Measurements from ENCODE around the gene MYOT. TPM values are rescaled to one million over a fixed set of nuclear protein-coding genes. Genes with fewer than 3 reads are reported as not detected.

MYOT gene, protein sequence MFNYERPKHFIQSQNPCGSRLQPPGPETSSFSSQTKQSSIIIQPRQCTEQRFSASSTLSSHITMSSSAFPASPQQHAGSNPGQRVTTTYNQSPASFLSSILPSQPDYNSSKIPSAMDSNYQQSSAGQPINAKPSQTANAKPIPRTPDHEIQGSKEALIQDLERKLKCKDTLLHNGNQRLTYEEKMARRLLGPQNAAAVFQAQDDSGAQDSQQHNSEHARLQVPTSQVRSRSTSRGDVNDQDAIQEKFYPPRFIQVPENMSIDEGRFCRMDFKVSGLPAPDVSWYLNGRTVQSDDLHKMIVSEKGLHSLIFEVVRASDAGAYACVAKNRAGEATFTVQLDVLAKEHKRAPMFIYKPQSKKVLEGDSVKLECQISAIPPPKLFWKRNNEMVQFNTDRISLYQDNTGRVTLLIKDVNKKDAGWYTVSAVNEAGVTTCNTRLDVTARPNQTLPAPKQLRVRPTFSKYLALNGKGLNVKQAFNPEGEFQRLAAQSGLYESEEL
- total RNA-seq, result not detected

- Histone ChIP-seq H3K9me3 (ENCODE audit: low read depth, low read length) (no peaks in the 10 kb centered on the region), H3K4me3 (ENCODE audit: low read length) (no peak within 1 kb of the TSS)
Measured at GRCh38 chr5:137867664-137868063, at the start of gene MYOT. Gene MYOT (plus strand): TSS chr5:137867860. CDS start chr5:137870652, 2,792 bp downstream.

DNA sequence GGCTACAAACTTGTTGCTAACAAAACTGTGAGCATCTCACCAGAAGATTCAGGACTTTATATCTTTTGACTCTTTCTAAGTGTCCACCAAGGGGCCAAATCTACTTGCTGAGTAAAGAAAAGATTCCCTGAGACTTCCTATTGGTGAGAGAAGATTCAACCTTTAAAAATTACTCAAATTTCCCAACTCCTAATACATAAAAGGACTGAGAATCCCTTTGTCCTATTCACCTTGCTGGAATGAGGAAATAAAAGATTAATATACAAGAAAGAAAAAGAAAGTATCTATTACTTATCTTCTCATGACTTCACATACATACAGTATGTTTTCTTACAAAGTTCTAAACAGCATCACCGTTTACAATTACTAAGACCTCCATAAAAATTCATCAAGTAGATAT lies 47.9 kb upstream of the MYOT start:
- no peaks in the 10 kb centered on the region for H3K9me3 ChIP-seq (ENCODE audit: low read depth, low read length)
- H3K4me3 ChIP-seq (ENCODE audit: low read length), result no peak overlapping the region
- H3K4me1 ChIP-seq (ENCODE audit: insufficient read depth, low read length), result no peaks in the 10 kb centered on the region
- H3K27me3 ChIP-seq (ENCODE audit: insufficient read depth, low read length), result no peaks in the 10 kb centered on the region

More at GRCh38 chr5:137867664-137868063, at the start of gene MYOT:
- Histone ChIP-seq H3K4me1 (ENCODE audit: insufficient read depth, low read length) (no peaks in the 10 kb centered on the region), H3K27me3 (ENCODE audit: insufficient read depth, low read length) (no peaks in the 10 kb centered on the region)

GRCh38 chr5:137822158-137822764 lies 45.4 kb upstream of the MYOT start:
- no peaks in the 10 kb centered on the region for H3K9me3 ChIP-seq (ENCODE audit: low read depth, low read length)
- no peaks in the 10 kb centered on the region for H3K4me1 ChIP-seq (ENCODE audit: insufficient read depth, low read length)
- H3K27me3 ChIP-seq (ENCODE audit: insufficient read depth, low read length), result no peaks in the 10 kb centered on the region
- H3K4me3 ChIP-seq (ENCODE audit: low read length), result no peak overlapping the region

GRCh38 chr5:137822984-137823383 lies 44.7 kb upstream of the MYOT start:
- Histone ChIP-seq H3K27me3 (ENCODE audit: insufficient read depth, low read length) (no peaks in the 10 kb centered on the region), H3K4me1 (ENCODE audit: insufficient read depth, low read length) (no peaks in the 10 kb centered on the region), H3K9me3 (ENCODE audit: low read depth, low read length) (no peaks in the 10 kb centered on the region), H3K4me3 (ENCODE audit: low read length) (no peak overlapping the region)

DNA sequence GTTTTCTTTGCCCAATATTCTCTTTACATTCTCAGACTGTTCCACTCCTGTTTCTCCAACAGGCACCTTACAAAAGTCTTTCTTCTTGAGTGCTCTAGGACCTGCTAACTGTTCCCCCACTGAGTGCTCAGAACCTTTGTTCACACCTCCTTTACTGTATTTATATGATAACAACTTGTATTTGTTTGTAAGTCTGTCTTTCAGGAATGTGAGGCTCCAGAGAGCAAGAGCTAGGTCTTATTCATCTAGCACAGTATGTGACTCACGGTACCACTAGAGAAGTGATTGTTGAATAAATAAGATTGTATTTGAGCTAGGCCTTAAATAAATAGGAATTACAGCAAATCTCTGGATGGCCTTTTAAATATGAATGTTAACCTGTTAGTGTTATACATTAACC lies 42.5 kb upstream of the MYOT start:
- Histone ChIP-seq H3K27me3 (ENCODE audit: insufficient read depth, low read length) (no peaks in the 10 kb centered on the region), H3K4me1 (ENCODE audit: insufficient read depth, low read length) (no peaks in the 10 kb centered on the region), H3K9me3 (ENCODE audit: low read depth, low read length) (no peaks in the 10 kb centered on the region), H3K4me3 (ENCODE audit: low read length) (no peak overlapping the region)

GRCh38 chr5:137826067-137826466 lies 41.6 kb upstream of the MYOT start:
- H3K4me3 ChIP-seq (ENCODE audit: low read length), result no peak overlapping the region
- H3K27me3 ChIP-seq (ENCODE audit: insufficient read depth, low read length), result no peaks in the 10 kb centered on the region
- H3K4me1 ChIP-seq (ENCODE audit: insufficient read depth, low read length), result no peaks in the 10 kb centered on the region
- no peaks in the 10 kb centered on the region for H3K9me3 ChIP-seq (ENCODE audit: low read depth, low read length)

GRCh38 chr5:137828180-137828579 lies 39.5 kb upstream of the MYOT start:
- Histone ChIP-seq H3K4me3 (ENCODE audit: low read length) (no peak overlapping the region), H3K4me1 (ENCODE audit: insufficient read depth, low read length) (no peaks in the 10 kb centered on the region), H3K27me3 (ENCODE audit: insufficient read depth, low read length) (no peaks in the 10 kb centered on the region), H3K9me3 (ENCODE audit: low read depth, low read length) (no peaks in the 10 kb centered on the region)

DNA sequence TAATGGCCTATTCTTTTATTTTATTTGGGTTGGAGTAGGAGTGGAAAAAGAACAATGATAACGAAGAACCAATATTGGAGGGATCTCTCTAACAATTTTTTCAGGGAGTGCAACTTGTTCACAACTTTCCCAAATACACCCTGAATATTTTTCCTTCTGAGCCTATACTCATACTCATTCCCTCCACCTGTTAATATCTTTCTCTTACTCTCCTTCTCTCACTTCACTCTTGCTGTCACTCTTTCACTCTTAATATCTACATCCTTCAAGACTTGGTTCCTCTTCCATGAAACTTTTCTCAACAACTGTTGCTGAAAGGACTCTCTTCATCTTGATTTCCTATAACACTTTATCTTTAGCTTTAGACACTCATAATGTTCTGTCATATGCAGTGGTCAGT lies 39.0 kb upstream of the MYOT start:
- no peak overlapping the region for H3K4me3 ChIP-seq (ENCODE audit: low read length)
- H3K4me1 ChIP-seq (ENCODE audit: insufficient read depth, low read length), result no peaks in the 10 kb centered on the region
- H3K27me3 ChIP-seq (ENCODE audit: insufficient read depth, low read length), result no peaks in the 10 kb centered on the region
- H3K9me3 ChIP-seq (ENCODE audit: low read depth, low read length), result no peaks in the 10 kb centered on the region

GRCh38 chr5:137831105-137831504 lies 36.6 kb upstream of the MYOT start:
- Histone ChIP-seq H3K9me3 (ENCODE audit: low read depth, low read length) (no peaks in the 10 kb centered on the region), H3K27me3 (ENCODE audit: insufficient read depth, low read length) (no peaks in the 10 kb centered on the region), H3K4me3 (ENCODE audit: low read length) (no peak overlapping the region), H3K4me1 (ENCODE audit: insufficient read depth, low read length) (no peaks in the 10 kb centered on the region)

DNA sequence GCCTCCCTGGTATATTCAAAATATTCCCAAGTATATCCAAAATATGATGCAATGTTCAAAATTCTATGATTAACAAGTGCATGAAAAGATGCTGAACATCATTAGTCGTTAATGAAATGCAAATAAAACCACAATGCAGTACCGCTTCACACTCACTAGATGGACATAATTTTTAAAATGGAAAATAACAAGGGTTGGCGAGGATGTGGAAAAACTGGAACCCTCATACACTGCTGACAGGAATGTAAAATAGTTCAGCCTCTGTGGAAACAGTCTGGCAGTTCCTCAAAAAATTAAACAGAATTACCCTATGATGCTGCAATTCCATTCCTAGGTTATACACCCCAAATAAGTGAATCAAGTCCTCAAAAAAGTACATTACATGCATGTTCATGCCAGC lies 36.1 kb upstream of the MYOT start:
- Histone ChIP-seq H3K9me3 (ENCODE audit: low read depth, low read length) (no peaks in the 10 kb centered on the region), H3K4me3 (ENCODE audit: low read length) (no peak overlapping the region), H3K27me3 (ENCODE audit: insufficient read depth, low read length) (no peaks in the 10 kb centered on the region), H3K4me1 (ENCODE audit: insufficient read depth, low read length) (no peaks in the 10 kb centered on the region)

DNA sequence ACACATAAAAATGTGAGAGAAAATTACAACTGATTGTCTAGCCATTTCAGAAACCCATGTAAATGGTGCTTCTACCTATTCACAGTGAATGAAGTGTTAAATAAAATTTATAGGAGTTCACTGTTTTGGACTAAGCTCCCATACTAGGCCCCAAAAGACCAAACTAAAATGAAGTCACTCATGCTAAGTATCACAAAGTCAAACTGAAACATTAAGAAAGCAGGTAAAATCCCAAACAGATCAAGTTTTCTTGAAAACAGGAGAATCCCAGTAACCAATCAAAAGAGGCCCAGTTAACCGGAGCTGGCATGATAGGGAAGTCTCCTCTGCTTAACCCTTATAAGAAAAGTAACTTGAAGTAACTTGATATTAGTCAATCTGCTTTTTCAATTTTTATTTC lies 35.2 kb upstream of the MYOT start:
- Histone ChIP-seq H3K4me3 (ENCODE audit: low read length) (no peak overlapping the region), H3K9me3 (ENCODE audit: low read depth, low read length) (no peaks in the 10 kb centered on the region), H3K27me3 (ENCODE audit: insufficient read depth, low read length) (no peaks in the 10 kb centered on the region), H3K4me1 (ENCODE audit: insufficient read depth, low read length) (no peaks in the 10 kb centered on the region)

- Histone ChIP-seq H3K27me3 (ENCODE audit: insufficient read depth, low read length) (no peaks in the 10 kb centered on the region), H3K4me1 (ENCODE audit: insufficient read depth, low read length) (no peaks in the 10 kb centered on the region), H3K9me3 (ENCODE audit: low read depth, low read length) (no peaks in the 10 kb centered on the region), H3K4me3 (ENCODE audit: low read length) (no peak overlapping the region)
Measured at GRCh38 chr5:137833463-137833862, 34.2 kb upstream of the MYOT start.

GRCh38 chr5:137834498-137835049 lies 33.1 kb upstream of the MYOT start:
- no peaks in the 10 kb centered on the region for H3K27me3 ChIP-seq (ENCODE audit: insufficient read depth, low read length)
- no peaks in the 10 kb centered on the region for H3K4me1 ChIP-seq (ENCODE audit: insufficient read depth, low read length)
- no peak overlapping the region for H3K4me3 ChIP-seq (ENCODE audit: low read length)
- H3K9me3 ChIP-seq (ENCODE audit: low read depth, low read length), result no peaks in the 10 kb centered on the region

GRCh38 chr5:137836298-137836697 lies 31.4 kb upstream of the MYOT start:
- no peak overlapping the region for H3K4me3 ChIP-seq (ENCODE audit: low read length)
- no peaks in the 10 kb centered on the region for H3K27me3 ChIP-seq (ENCODE audit: insufficient read depth, low read length)
- no peaks in the 10 kb centered on the region for H3K4me1 ChIP-seq (ENCODE audit: insufficient read depth, low read length)
- H3K9me3 ChIP-seq (ENCODE audit: low read depth, low read length), result no peaks in the 10 kb centered on the region

DNA sequence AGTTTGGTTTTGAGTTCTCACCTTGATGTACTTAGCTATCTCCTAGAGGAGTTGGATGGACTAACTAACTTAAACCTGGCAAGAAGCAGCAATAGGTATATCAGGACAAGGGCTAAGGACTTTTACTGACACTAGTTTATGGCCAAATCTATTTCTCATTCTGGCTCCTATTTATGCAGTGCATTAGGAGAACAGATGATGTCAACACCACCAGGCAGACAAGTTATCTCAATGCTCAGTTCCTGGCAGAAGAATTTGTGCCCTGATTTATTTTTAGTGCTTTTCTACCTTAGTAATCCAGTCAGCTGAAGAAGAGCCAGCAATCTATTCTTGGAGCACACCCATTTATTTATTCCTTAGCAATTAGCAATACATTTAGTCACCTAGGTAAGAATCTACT lies 30.7 kb upstream of the MYOT start:
- no peaks in the 10 kb centered on the region for H3K27me3 ChIP-seq (ENCODE audit: insufficient read depth, low read length)

More for the DNA sequence above, 30.7 kb upstream of the MYOT start:
- H3K4me3 ChIP-seq (ENCODE audit: low read length), result no peak overlapping the region
- H3K4me1 ChIP-seq (ENCODE audit: insufficient read depth, low read length), result peaks cover 2% of the 10 kb centered on the region
- H3K9me3 ChIP-seq (ENCODE audit: low read depth, low read length), result no peaks in the 10 kb centered on the region

All from mononuclear cell (primary cell).